Loucy (cell line): ENCODE measurements around the gene BNIP3.

Source experiments
- H2AFZ ChIP-seq: fragments of 200-600 bp; sonication (generic); 2 replicates; pipeline ENCODE4 v1.6.0; 2016; ENCODE audit warnings: antibody characterized with exemption, mild to moderate bottlenecking, low read length, moderate library complexity
- H3F3A ChIP-seq: fragments of 200-600 bp; 2 replicates; pipeline ENCODE4 v1.6.0; 2016; ENCODE audit warnings: antibody characterized with exemption, low read depth, mild to moderate bottlenecking
- H3K27me3 ChIP-seq: fragments of 200-600 bp; sonication (generic); 2 replicates; pipeline ENCODE4 v1.6.1; 2014; ENCODE audit warnings: low read length, mild to moderate bottlenecking; ENCODE audit not compliant: insufficient read depth, poor library complexity, severe bottlenecking
- H3K36me3 ChIP-seq: fragments of 200-600 bp; sonication (generic); 2 replicates; pipeline ENCODE4 v1.6.1; 2016; ENCODE audit warnings: low read length; ENCODE audit not compliant: insufficient read depth
- H3K4me1 ChIP-seq: fragments of 200-600 bp; sonication (generic); 2 replicates; pipeline ENCODE4 v1.5.1; 2014; ENCODE audit warnings: low read length, mild to moderate bottlenecking; ENCODE audit not compliant: insufficient read depth, poor library complexity, severe bottlenecking
- H3K4me2 ChIP-seq: fragments of 200-600 bp; sonication (generic); 2 replicates; pipeline ENCODE4 v1.6.0; 2014; ENCODE audit warnings: antibody characterized with exemption, low read length, low read depth, mild to moderate bottlenecking; ENCODE audit not compliant: poor library complexity, severe bottlenecking
- H3K4me3 ChIP-seq: fragments of 200-600 bp; sonication (generic); 2 replicates; pipeline ENCODE4 v1.5.1; 2014; ENCODE audit warnings: low read length, mild to moderate bottlenecking, mixed read lengths; ENCODE audit not compliant: poor library complexity, severe bottlenecking
- H3K79me2 ChIP-seq: fragments of 200-600 bp; sonication (generic); 2 replicates; pipeline ENCODE4 v1.6.1; 2014; ENCODE audit warnings: low read length; ENCODE audit not compliant: insufficient read depth
- H3K9ac ChIP-seq: fragments of 200-600 bp; sonication (generic); 2 replicates; pipeline ENCODE4 v1.6.0; 2014; ENCODE audit warnings: mild to moderate bottlenecking, low read depth, low read length, moderate library complexity; ENCODE audit not compliant: poor library complexity, severe bottlenecking
- H3K9me2 ChIP-seq: fragments of 200-600 bp; sonication (generic); replicated peaks from 2 replicates; pipeline ENCODE4 v1.6.1; 2016; ENCODE audit warnings: low read depth, low read length, mixed read lengths
- H3K9me3 ChIP-seq: fragments of 200-600 bp; sonication (generic); 2 replicates; pipeline ENCODE4 v1.6.1; 2014; ENCODE audit warnings: mild to moderate bottlenecking, antibody characterized with exemption, low read length, low read depth; ENCODE audit not compliant: insufficient read depth
- H4K20me1 ChIP-seq: fragments of 200-600 bp; sonication (generic); 2 replicates; pipeline ENCODE4 v1.6.0; 2014; ENCODE audit warnings: antibody characterized with exemption, low read length, mild to moderate bottlenecking; ENCODE audit not compliant: insufficient read depth, poor library complexity, severe bottlenecking
- CTCF ChIP-seq: fragments of 200-600 bp; sonication (generic); conservative IDR thresholded peaks from 2 replicates; pipeline ENCODE4 v1.5.1; 2014; ENCODE audit warnings: mild to moderate bottlenecking, antibody characterized with exemption, low read length
- EZH2phosphoT487 ChIP-seq: fragments of 200-600 bp; IDR thresholded peaks from 2 replicates; pipeline ENCODE4 v1.6.1; 2018; ENCODE audit warnings: antibody characterized with exemption, mild to moderate bottlenecking, moderate library complexity, borderline replicate concordance

BNIP3 gene

GRCh38 chr10:131961777-131962662, 19.7 kb downstream of the BNIP3 start:
- Histone ChIP-seq H3K36me3 (peaks cover 17% of the 10 kb centered on the region; the same call in 1 of the 2 replicates), H3K4me3 (no peak overlapping the region), H3K27me3 (no peaks in the 10 kb centered on the region), H4K20me1 (no peaks in the 10 kb centered on the region), H3K4me1 (no peaks in the 10 kb centered on the region), H3K9me3 (no peaks in the 10 kb centered on the region), H3K79me2 (no peaks in the 10 kb centered on the region), H3K9me2 (no peaks in the 10 kb centered on the region), H3K9ac (no peak overlapping the region), H3K4me2 (no peak overlapping the region), H2AFZ (no peak overlapping the region), H3F3A (no peaks in the 10 kb centered on the region)
- TF ChIP-seq CTCF (no peak), EZH2phosphoT487 (no peak)

DNA sequence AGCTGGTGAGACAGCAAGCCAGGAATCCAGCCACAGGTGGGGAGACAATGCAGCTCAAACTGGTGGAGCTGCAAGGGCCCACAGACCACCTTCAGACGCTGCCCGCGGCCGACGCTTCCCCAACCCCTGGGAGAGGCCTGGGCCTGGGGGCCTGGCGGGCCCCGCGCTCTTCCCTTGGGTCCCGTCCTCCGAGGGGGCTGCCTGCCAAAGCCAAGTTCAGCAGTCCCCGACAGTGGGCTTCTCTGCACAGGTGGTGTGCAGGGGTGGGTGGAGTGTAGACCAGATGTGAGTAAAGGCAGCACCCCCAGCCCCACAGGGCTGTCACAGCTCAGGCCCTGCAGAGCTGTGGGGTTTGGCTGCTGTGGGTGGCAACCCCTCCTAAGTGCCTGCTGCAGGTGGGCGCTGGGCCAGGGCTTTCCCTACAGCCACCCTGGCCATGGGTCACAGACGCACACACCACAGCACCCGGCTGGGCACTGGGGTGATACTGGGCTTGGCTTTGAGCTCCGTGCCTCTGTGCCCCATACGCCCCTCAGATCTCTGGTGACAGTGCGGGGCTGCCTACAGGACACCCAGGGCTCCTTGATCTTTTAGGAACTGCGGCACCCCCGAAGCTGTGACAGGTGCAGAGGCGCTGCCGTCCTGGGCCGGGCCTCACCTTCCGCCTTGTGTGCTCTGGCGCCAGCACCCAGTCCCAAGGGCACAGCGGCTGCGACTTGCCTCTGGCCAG, 20.5 kb downstream of the BNIP3 start:
- H3K4me3 ChIP-seq: no peak overlapping the region
- H3F3A ChIP-seq: no peaks in the 10 kb centered on the region
- H3K9me3 ChIP-seq: no peaks in the 10 kb centered on the region
- H3K4me2 ChIP-seq: no peak overlapping the region
- no peaks in the 10 kb centered on the region for H3K4me1 ChIP-seq
- no peaks in the 10 kb centered on the region for H3K79me2 ChIP-seq
- peaks cover 25% of the 10 kb centered on the region; the same call in 1 of the 2 replicates for H3K36me3 ChIP-seq
- H3K9ac ChIP-seq: no peak overlapping the region
- H3K9me2 ChIP-seq: no peaks in the 10 kb centered on the region
- no peaks in the 10 kb centered on the region for H4K20me1 ChIP-seq
- H2AFZ ChIP-seq: no peak overlapping the region
- no peaks in the 10 kb centered on the region for H3K27me3 ChIP-seq
- TF ChIP-seq CTCF: no peak
- TF ChIP-seq EZH2phosphoT487: no peak

GRCh38 chr10:131960631-131961046, 21.1 kb downstream of the BNIP3 start:
- Histone ChIP-seq H3K4me1 (no peaks in the 10 kb centered on the region), H3K4me2 (no peak overlapping the region), H3K9me3 (no peaks in the 10 kb centered on the region), H3K79me2 (no peaks in the 10 kb centered on the region), H2AFZ (no peak overlapping the region), H3K9ac (no peak overlapping the region), H4K20me1 (no peaks in the 10 kb centered on the region), H3K27me3 (no peaks in the 10 kb centered on the region), H3K9me2 (no peaks in the 10 kb centered on the region), H3K36me3 (peaks cover 31% of the 10 kb centered on the region; the same call in 1 of the 2 replicates), H3K4me3 (no peak overlapping the region), H3F3A (no peaks in the 10 kb centered on the region)
- no peak for TF ChIP-seq EZH2phosphoT487
- no peak for TF ChIP-seq CTCF
